ENCODE results near the gene SYTL2. TPM values are rescaled to one million over a fixed set of nuclear protein-coding genes. Genes with fewer than 3 reads are reported as not detected.

SYTL2 gene
- total RNA-seq, 4 donors from 2014 or later = 21.9 to 71.2 (median 28.8) TPM

GRCh38 chr11:85752201-85752889, 58.6 kb downstream of the SYTL2 start:
- DNase-seq (ENCODE audit: low spot score in 2 of 2) = no peak
- Histone ChIP-seq H3K9me3 (no peaks in the 10 kb centered on the region), H3K27ac (no peak overlapping the region), H3K27me3 (no peaks in the 10 kb centered on the region), H3K4me3 (no peak overlapping the region), H3K4me1 (peaks cover 0 to 5% (median 0%) of the 10 kb centered on the region in 4 donors), H3K36me3 (no peaks in the 10 kb centered on the region)
- TF ChIP-seq EP300 (IDR thresholded peaks at IDR 0.05) = no peak
- no peak for TF ChIP-seq CTCF (IDR thresholded peaks at IDR 0.05)
- TF ChIP-seq POLR2A (IDR thresholded peaks at IDR 0.05) = no peak
- WGBS, 2 donors = 70 to 77% methylated on average over 4 of the region's 4 CpGs

- Histone ChIP-seq H3K4me3 (no peak overlapping the region), H3K9me3 (no peaks in the 10 kb centered on the region), H3K27me3 (no peaks in the 10 kb centered on the region), H3K27ac (no peak overlapping the region), H3K4me1 (peaks cover 0 to 5% (median 0%) of the 10 kb centered on the region in 4 donors), H3K36me3 (no peaks in the 10 kb centered on the region)
- TF ChIP-seq CTCF (IDR thresholded peaks at IDR 0.05) (no peak), POLR2A (IDR thresholded peaks at IDR 0.05) (no peak), EP300 (IDR thresholded peaks at IDR 0.05) (no peak)
- DNase-seq (ENCODE audit: low spot score in 2 of 2) = no peak
Measured at GRCh38 chr11:85751724-85752123, 59.2 kb downstream of the SYTL2 start.

GRCh38 chr11:85750646-85751045, 60.3 kb downstream of the SYTL2 start:
- Histone ChIP-seq H3K27ac (no peak overlapping the region), H3K4me3 (no peak overlapping the region), H3K9me3 (no peaks in the 10 kb centered on the region), H3K27me3 (no peaks in the 10 kb centered on the region), H3K4me1 (peaks cover 0 to 5% (median 0%) of the 10 kb centered on the region in 4 donors), H3K36me3 (no peaks in the 10 kb centered on the region)
- 73 to 84% methylated on average over 3 of the region's 3 CpGs for WGBS, 2 donors
- DNase-seq (ENCODE audit: low spot score in 2 of 2) = no peak
- TF ChIP-seq POLR2A (IDR thresholded peaks at IDR 0.05) = no peak
- no peak for TF ChIP-seq EP300 (IDR thresholded peaks at IDR 0.05)
- TF ChIP-seq CTCF (IDR thresholded peaks at IDR 0.05) = no peak

- DNase-seq (ENCODE audit: low spot score in 2 of 2) = no peak
- Histone ChIP-seq H3K4me1 (peaks cover 0 to 5% (median 0%) of the 10 kb centered on the region in 4 donors), H3K27ac (no peak overlapping the region), H3K36me3 (no peaks in the 10 kb centered on the region), H3K9me3 (no peaks in the 10 kb centered on the region), H3K27me3 (no peaks in the 10 kb centered on the region), H3K4me3 (no peak overlapping the region)
- WGBS, 2 donors = 53% methylated on average over 2 of the region's 2 CpGs
- TF ChIP-seq CTCF (IDR thresholded peaks at IDR 0.05) (no peak), EP300 (IDR thresholded peaks at IDR 0.05) (no peak), POLR2A (IDR thresholded peaks at IDR 0.05) (no peak)
Measured at GRCh38 chr11:85749884-85750283, 61.1 kb downstream of the SYTL2 start.

- H3K27ac ChIP-seq = no peak overlapping the region
- H3K36me3 ChIP-seq = no peaks in the 10 kb centered on the region
- H3K4me3 ChIP-seq = no peak overlapping the region
- DNase-seq (ENCODE audit: low spot score in 2 of 2) = no peak
- no peaks in the 10 kb centered on the region for H3K27me3 ChIP-seq
- no peak for TF ChIP-seq CTCF (IDR thresholded peaks at IDR 0.05)
- no peak for TF ChIP-seq EP300 (IDR thresholded peaks at IDR 0.05)
- TF ChIP-seq POLR2A (IDR thresholded peaks at IDR 0.05) = no peak
- WGBS, 2 donors = 62 to 71% methylated on average over 3 of the region's 3 CpGs
- H3K9me3 ChIP-seq = no peaks in the 10 kb centered on the region
- H3K4me1 ChIP-seq = peaks cover 0 to 5% (median 0%) of the 10 kb centered on the region in 4 donors
Measured at GRCh38 chr11:85749287-85749834, 61.6 kb downstream of the SYTL2 start.

Data from tibial nerve (tissue), 4 donors.